GM12873 (cell line): Measurements from ENCODE around the gene TMEM182.

Experiments used
- TF ChIP-seq, protein P1 (sequence below): IDR thresholded peaks from 2 replicates; pipeline ENCODE4 v1.5.1; 2012; ENCODE audit warnings: low read depth, mild to moderate bottlenecking, moderate library complexity, low read length, control low read depth; ENCODE audit not compliant: insufficient read depth; ENCODE audit errors: missing control alignments

The TMEM182 gene

DNA sequence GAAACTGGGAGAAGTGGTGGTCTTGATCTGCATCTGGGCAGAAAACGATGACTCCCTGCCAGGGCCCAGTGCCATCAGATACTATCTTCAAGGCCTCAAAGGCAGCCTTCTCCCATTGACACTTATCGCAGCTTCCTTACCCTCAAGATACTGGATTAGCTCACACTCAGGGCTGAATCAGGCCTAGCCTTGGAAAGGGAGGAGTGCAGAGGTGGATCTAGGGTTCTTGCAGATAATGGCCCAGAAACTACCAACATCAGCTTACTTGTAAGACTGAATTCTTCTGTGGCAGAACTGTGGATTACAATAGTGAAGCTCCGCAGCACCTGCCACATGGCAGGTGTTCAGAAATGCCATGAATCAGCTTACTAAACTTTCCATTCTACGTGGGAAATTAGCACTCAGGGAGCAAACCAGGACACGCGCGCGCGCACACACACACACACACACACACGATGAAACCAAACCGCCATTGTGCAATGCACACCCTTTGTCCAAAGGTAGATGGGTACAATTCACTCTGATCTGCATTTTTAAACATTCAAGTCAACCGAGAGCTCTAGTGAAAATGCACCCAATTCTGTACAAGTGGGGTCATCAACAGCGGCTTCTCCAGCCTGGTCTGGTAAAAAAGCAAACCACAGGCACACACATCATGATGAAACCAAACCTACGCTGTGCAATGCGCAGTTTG is 26.3 kb upstream of the TMEM182 start:
- TF ChIP-seq, protein P1, sequence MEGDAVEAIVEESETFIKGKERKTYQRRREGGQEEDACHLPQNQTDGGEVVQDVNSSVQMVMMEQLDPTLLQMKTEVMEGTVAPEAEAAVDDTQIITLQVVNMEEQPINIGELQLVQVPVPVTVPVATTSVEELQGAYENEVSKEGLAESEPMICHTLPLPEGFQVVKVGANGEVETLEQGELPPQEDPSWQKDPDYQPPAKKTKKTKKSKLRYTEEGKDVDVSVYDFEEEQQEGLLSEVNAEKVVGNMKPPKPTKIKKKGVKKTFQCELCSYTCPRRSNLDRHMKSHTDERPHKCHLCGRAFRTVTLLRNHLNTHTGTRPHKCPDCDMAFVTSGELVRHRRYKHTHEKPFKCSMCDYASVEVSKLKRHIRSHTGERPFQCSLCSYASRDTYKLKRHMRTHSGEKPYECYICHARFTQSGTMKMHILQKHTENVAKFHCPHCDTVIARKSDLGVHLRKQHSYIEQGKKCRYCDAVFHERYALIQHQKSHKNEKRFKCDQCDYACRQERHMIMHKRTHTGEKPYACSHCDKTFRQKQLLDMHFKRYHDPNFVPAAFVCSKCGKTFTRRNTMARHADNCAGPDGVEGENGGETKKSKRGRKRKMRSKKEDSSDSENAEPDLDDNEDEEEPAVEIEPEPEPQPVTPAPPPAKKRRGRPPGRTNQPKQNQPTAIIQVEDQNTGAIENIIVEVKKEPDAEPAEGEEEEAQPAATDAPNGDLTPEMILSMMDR, result no peak

DNA sequence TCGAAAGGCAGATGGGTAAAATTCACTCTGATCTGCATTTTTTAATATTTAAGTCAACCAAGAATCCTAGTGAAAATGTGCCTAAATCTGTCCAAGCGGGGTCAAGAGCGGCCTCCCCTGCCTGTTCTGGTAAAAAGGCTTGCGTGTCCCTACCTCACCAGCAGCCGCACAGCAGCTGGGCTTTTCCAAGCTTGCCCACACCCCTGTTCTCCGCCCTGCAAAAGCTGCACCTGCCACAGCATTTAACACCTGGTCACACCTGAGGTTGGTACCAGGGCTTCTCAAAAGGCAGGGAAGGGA is 25.8 kb upstream of the TMEM182 start:
- TF ChIP-seq, protein P1, result no peak

DNA sequence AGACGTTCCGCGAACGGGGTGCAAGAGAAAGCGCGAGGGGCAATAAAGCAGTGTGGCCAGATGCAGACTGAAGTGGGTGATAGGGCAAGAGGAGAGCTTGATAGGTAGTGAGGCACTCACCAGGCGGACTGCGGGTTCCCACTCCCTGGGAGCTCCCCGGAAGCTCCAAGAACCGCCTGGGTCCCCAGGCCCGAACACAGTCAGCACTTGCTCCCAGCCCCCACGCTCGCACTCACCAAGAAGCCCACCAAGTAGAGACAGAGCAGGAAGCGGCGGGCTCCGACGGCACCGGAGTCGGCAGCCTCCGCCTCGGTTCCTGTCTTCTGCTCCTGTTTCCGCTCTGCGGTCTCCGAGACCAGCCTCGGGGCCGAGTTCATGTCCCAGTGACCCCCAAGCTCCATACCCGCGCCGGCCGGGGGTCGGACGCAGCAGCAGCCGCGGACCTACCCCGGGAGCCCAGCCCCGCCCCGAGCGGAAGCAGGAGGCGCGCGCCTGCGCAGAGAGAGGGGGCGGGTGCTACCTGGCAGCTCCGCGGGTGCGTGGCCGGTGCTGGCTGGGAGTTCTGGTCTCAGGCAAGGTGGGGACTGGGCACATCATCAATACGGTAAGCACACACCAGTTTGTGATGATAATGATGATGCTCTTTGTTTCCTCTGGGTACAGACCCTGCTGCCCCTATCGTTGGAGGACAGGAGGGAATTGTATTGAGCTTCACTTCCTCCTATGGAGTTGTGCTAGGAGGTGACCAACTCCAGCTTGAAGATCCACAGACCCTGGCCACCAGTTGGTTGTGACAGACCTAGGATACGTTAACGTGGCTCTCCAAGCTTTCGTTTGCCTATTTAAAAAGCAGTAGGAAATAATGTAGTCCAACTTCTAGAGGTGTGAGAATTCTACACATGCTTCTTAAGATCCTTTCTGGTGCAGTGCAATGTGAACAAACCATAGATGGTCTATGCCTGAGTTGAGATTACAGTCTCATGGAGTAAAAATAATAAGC is 25.1 kb upstream of the TMEM182 start:
- TF ChIP-seq, protein P1, result no peak

DNA sequence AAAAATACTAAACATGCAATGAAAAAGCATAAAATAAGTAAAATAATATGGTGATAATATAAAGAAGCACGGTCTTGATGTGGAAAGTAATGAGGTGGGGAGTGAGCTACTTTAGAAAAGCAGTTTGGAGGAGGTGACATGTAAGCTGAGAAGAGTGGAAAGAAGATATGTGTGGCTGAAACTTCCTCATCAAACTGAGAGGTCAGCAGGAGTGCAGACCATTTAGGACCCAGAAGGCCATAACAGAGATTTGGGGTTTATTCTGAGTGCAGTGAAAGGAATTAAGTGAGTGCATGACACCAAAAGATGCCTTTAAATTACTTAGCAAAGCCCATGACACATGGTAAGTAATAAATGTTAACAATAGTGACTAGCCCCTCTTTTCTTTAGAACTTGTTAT is 24.4 kb upstream of the TMEM182 start:
- TF ChIP-seq, protein P1, result no peak

DNA sequence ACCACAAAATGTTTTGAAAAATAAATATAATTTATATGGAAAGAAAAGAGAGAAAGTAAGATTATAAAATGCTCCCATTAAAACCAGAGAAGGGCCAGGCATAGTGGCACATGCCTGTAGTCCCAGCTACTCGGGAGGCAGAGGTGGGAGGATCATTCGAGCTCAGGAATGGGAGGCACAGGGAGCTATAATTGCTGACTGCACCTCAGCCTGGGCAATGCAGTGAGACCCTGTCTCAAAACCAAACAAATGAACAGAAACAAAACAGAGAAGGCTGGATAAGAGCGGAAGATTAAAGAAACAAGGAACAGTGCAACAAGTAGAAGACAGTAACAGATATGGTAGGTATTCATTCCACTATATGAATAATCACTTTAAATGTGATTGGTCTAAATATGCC is 18.6 kb upstream of the TMEM182 start:
- TF ChIP-seq, protein P1, result no peak

DNA sequence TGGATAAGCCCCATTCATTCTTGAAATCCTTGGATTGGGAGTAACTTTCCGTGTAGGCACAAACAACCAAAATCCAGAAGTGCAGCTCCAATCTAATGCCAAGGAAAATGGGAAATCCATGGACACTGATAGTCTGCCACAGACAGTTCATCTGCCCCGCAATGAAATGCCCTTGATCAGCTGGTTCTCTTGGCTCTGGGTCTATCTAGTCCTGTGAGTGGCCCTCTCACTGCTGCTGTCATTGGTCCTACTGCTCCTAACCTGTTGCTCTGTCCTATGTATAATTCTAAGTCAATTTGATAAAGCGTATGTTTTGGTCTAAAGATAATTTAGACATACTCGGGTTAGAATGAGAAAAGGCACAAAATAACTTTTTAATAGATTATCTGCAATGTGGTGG is 13.7 kb upstream of the TMEM182 start:
- TF ChIP-seq, protein P1, result no peak

DNA sequence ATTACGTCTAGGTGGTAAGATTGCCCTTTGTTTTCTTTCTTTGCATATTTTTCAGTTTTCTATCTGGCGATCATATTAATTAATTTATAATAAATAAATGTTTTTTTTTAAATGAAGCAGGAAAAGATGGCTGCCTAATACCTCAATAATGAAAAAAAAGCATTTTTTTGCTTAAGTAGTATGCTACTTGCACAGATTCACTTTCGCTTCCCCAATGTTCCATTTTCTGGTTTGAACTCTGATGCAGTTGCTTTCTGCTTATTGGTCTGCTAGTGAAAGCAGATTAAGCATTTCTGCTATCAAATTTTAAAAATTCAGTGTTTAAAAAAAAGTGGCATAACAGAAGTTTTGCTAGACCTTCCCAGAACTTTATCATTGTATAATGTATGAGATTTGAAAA is 11.9 kb upstream of the TMEM182 start:
- TF ChIP-seq, protein P1, result no peak
